ENCODE measurements around the gene DSP.

DNA sequence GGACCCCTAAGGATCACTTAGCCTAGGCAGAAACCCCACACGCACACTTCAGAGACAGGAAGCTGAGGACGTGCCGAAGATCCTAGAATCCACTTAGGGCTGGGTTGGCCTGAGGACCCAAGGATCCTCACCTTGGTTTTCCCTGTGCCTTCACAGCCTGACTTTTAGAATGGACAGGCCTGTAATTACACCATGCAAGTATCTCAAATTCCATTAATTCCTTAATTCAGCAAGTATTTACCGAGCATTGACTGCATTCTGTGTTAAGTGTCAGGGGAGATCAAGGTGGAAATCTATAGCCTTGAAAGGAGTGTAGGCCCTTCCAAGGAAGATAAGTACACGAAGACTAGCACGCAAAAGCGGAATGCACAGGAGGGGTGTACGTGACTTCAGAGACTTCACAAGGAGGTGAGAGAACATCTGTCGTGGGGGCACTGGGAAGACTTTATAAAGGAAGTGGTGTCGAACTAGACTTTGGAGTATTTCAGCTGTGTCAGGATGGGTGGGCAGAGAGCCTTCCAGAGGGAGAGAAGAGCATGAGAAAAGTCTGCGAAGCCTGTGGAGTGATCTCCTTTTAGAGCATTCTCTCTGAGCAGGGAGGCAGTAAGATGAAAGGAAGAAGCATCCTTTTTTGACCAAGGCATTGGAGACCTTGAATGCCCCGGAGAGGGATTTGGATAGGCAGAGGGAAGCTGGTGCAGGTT, 4.0 kb downstream of the DSP start:
- TF ChIP-seq, protein P1, sequence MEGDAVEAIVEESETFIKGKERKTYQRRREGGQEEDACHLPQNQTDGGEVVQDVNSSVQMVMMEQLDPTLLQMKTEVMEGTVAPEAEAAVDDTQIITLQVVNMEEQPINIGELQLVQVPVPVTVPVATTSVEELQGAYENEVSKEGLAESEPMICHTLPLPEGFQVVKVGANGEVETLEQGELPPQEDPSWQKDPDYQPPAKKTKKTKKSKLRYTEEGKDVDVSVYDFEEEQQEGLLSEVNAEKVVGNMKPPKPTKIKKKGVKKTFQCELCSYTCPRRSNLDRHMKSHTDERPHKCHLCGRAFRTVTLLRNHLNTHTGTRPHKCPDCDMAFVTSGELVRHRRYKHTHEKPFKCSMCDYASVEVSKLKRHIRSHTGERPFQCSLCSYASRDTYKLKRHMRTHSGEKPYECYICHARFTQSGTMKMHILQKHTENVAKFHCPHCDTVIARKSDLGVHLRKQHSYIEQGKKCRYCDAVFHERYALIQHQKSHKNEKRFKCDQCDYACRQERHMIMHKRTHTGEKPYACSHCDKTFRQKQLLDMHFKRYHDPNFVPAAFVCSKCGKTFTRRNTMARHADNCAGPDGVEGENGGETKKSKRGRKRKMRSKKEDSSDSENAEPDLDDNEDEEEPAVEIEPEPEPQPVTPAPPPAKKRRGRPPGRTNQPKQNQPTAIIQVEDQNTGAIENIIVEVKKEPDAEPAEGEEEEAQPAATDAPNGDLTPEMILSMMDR (conservative IDR thresholded peaks at IDR 0.05; ENCODE audit: low read length) = no peak
- TF ChIP-seq EZH2phosphoT487 (IDR thresholded peaks at IDR 0.05; ENCODE audit: borderline replicate concordance, low read depth, low read length) = no peak

All from OCI-LY7 (cell line).